HG03378 (cell line): Measurements from ENCODE around the gene ZNF862.
A peak's percentile ranks its signal among the peaks of the same experiment; 100 is the strongest.
"Not testable (repeated sequence)": the region's sequence is repeated elsewhere in the genome, so short reads cannot be mapped to it uniquely, and the experiment has no call there.

Source experiments
- ATAC-seq: cut with Tn5 transposase; IDR thresholded peaks from one replicate; pipeline ENCODE4 v1.9.1; 2021; ENCODE audit warnings: mild to moderate bottlenecking, moderate library complexity; ENCODE audit not compliant: unreplicated experiment

Gene ZNF862

DNA sequence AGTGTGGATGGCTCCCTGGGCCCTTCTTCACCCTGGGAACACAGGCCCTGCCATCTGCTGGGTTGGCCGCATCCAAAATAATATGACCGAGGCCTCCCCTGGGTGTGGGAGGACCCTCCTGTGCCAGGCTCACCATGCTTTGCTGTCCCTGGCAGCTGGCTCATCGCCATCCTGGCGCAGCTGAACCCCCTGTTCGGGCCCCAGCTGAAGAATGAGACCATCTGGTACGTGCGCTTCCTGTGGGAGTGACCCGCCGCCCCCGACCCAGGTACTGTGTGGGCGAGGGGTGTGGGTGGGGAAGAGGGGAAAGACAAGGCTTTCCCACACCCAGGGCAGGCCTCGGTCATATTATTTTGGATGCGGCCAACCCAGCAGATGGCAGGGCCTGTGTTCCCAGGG lies 40.3 kb downstream of the ZNF862 start:
- no peak for ATAC-seq

DNA sequence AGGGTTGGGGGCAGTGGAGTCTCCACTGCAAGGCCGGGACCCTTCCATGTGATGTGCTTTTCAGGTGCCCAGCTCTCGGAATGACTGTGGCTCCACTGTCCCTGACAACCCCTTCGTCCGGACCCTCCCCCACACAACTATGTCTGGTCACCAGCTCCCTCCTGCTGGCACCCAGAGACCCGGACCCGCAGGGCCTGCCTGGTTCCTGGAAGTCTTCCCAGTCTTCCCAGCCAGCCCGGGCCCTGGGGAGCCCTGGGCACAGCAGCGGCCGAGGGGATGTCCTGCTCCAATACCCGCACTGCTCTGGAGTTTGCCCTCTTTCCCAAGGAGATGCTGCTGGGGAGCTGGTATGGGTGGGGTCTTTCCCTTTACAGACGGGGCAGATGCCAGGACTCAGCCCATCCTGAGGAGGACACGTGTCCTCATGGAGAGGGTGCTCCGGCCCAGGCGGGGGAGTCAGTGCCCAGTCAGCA lies 41.1 kb downstream of the ZNF862 start:
- ATAC-seq, result no peak

DNA sequence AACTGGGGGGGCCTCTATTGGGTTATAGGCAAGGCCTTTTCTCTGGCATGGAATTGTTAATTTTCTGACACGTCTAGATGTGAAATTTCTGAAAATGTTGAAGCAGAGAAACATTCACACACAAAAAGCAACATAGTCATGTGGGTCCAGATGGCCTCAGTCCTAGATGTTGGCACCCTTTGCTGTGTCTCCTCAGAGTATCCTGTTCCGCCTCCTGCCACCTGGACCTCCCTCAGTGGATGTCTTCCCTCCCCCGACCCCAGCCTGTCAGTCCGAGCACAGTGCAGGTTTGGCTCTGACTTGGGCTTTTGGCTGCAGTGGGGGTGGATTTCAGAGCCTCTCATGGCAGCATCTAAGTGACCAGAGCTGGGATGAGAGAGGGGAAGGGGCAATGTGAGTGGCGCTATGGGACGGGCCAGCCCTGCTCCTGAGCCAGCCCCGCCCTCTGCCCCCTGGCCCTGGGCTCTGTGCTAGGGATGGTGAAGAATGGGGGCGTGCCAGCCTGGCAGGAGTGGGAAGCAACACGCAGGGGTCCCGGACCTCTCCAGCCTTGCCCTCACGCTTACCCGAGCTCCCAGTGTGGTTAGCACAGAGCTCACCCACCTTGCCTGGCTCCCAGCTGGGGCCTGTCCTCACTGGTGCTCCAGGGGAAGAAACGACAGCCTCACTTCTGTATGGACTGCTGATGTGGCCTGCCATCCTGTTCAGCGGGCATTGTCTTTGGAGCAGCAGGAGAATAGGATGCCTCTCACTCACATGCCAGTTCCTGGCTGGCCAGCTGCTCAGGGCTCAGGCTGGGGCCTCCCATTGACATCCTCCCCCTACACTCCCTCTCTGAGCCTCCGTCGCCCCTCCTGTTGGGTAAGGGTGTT lies 41.8 kb downstream of the ZNF862 start:
- ATAC-seq, result no peak

DNA sequence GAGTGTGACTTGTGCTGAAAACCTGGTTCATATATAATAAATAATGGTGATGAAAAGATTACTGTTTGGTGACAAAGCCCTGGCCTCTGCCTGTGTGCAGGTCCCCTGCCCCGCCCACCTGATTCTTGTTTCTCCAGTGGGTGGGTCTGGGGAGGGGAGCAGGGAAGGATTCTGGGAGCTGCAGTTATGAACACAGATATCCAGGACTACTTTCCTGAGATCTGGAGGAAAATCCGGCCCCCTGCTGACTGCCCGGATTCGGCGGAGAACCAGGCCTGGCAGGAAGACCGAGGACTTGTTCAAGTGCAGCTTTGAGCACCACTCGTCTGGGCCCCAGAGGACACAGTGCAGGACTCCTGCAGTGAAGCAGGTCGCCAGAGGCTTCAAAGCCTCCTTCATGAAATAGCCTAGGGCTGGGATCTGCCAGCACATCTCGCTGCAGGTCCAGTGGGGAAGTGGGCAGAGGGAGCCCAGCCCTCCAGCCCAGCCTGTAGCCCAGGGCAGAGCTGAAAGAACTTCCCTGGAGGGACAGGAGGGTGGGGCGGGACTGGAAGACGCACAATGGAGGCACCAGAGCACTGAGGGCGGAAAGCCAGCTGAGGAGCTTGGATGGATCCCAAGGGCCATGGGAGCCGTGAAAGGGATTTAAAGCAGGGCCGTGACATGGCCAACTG lies 42.6 kb downstream of the ZNF862 start:
- ATAC-seq, result no peak

DNA sequence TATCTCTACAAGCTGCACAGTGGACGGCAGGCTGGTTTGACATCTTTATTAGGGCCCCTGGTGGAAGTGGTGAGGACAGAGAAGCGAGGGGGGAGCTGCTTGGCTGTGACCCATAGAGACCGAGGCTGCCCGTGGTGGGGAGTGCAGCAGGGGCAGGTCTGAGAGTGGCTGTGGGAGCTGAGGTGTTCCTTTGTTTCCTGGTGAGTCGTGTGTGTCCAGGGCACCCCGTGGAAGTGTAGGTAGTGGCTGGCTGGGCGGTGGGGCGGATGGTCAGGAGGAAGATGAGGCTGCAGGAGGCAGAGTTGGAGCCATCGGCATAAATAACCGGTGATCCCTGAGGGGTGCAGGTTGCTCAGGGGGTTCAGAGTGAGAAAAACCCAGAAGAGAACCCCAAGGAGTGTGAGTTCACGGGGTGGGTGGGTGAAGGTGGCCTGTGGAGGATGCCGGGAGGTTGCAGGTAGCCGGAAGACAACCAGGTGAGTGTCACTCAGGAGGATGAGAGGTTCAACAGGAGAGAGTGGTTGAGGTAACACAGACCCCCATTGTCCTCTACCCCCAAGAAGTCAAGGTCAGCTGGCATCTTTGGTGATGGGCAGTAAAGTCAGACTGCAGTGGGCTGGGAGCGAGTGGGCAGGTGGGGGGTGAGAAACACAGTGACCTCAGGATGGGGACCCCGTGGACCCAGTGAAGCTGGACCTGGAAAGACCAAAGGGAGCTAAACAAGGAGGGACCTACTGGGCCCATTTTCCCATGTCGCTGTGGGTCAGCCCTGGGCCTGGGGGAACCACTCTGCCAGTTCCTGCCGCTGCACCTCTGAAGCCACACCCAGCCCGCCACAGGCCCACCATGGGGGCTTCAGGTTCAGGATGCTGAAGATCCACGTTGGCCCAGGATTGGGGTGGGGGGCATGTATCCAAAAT lies 43.4 kb downstream of the ZNF862 start:
- ATAC-seq, result no peak

DNA sequence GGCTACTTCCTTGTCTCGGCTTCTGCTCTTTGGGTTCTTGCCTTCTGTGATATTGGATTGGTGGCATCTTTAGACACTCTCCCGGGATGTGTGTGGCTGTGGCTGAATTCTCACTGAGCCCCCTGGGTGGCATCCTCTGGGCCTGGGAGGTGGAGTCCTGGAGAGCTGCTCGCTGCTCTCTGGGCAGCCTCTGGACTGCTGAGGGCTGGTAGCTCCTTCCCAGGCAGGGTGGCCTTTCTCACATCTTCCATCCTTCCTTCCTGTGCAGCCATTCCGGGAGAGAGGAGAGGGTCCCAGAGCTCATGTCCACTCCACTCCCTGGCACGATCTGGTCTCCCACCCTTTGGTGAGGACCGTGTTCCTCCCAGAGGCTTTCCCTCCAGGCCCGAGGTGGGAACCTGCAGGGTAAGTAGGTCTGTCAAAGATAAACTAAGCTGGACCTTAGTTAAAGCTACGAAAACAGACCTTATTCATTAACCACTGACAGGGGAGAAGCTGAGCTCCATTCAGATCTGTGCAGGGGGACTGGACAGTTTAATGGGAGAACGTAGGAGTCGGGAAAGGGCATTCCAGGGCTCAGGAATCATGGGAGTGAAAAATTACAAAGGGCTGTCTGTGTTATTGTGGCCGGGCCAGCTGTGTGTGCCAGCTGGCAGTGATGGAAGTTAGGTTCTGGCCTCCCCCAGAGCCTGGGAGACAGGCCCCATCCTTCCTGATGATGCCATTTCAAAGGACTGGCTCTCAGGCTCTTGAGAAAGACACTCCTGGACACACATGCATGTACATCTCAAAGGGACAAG lies 44.3 kb downstream of the ZNF862 start:
- ATAC-seq, result no peak

DNA sequence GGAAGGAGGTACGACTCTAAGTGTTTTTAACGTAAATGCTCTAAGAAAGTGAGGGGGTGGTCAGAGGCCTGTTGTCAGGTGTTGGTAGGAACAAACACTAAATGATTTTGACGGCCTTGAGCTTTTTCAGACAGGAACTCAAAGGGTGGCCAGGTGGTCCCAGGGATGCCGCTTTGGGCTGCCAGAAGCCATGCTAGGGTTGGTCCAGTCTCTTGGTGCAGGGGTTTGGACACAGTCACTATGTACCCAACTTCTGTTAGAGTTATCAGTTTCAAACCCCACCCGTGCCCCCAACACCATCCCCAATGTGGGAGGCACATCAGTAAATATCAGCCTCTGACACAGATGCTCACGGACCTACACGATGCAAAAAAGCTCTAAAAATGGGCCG lies 44.9 kb downstream of the ZNF862 start:
- no peak for ATAC-seq

DNA sequence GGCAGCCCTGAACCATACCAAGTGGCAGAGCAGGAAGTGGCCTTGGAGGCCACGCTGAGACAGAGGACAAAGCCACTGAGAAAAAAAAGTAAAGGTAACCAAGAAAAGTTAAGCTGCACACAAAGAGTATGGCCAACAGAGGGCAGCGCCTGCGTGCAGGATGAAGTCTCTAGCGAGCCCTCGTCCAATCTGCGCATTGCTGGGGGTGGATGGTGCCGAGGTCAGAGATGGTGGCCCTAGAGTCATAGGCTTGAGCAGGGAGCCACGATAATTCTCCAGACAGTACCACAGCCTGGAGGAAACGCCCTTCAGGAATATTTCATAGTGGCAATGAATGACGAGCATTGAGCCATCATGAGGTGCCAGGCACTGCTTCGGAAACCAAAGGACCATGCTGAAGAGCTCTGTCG lies 45.3 kb downstream of the ZNF862 start:
- peak; percentile 75 for ATAC-seq

DNA sequence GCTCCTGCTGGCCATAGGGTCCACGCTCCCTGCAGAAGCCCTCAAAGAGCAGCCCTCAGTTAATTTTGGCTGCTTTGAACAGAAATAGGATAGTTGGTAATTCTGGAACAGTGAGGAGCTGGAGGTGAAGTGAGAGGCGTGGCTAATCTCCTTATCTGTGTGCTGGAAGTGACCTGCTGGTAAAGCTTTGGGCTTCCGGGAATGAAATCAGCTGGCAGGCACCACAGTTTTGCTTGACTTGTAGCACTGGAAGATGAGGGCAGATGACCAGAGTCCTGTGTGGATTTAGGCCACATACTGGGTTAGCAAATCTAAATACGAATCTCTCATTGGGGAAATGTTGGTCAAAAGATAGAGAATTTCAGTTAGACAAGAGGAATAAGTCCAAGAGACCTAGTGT lies 45.8 kb downstream of the ZNF862 start:
- no peak for ATAC-seq

DNA sequence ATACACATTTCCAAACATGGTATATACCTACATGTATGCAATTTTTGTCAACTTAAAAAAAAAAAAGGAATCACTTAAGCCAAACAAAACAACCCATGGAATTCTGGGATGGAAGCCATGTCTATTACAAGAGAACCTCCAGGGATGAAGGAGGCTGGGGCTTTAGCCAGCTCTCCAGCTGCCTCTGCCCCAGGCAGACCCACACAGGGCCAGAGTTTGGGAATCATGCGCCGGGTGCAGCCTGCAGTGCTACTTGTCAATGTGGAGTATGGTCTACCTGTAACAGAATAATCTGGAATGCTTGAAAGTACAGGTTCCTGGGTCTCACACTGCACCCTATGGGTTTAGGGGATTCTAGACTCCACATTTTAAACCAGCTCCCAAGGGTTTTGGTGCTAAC lies 46.4 kb downstream of the ZNF862 start:
- no peak for ATAC-seq

DNA sequence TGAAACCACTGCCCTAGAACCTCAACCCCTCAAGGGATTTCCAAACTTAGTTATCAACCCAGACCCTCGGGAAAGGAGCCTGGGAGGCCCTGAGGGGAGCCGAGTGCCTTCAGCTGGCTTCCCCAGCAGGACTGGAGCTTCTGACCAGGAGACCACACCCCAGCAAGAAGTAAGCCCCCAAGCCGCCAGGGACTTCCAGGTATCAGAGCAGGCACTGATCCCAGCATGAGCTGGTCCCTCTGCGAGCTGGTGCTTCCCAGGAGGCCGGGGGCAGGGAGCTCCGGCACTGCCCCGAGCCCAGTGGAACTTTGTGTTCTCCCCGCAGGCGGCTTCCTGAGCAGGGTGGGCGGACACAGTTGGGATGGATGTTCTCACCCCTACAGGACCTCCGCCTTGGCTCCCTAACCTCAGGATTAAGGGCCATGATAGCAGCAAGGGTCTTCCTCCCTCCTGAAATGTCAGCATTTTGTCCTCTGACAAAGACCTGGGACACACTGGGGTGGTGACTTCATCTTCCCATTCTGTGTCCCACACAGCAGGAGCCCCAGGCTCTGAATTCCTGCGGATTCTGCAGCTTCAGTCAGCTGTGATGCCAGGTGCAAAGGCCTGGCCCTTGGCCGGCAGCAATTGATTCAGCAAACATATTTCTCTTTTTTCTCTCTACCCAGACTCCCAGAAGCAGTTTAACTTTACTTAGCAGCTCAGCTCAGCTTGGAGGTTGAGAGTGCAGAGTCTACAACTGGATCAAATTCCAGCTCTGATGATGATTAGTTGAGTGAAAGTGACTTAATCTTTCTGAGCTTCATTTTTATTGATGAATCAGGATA lies 47.2 kb downstream of the ZNF862 start:
- no peak for ATAC-seq

DNA sequence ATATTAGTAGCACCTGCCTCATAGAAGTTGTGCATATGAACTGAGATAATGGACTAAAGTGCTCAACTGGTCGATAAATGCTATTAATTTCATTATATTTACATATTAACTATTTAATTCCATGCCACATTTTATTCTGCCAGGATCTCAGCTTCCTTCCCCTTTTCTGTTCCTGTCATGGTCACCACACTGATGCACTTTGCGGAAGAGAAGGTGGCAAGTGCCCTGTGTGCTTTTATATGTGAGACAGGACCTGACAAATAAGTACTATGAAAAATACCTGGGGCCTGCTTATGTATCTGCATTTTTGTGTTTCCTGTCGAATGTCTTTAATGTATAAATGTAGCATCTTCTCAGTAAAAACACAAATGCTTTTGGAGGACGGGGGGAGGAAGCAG lies 47.8 kb downstream of the ZNF862 start:
- no peak for ATAC-seq

DNA sequence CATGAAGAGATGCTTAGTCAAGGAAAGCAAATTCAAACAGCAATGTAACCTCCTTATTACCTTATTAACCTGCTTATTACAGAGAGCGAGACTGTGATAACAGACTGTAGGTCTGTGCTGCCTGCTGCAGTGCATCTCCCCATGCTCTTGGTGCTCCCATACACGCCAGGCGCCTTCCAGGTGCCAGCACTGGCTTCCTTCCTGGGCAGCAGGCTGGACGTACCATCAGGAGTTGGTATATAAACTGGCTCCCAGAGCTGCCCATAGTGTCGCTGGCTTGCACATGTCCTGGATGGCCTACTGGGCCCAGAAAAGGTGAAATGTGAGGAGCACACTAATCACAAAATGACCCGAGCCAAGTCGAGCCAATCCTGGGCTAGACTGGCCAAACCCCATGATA lies 49.1 kb downstream of the ZNF862 start:
- no peak for ATAC-seq

DNA sequence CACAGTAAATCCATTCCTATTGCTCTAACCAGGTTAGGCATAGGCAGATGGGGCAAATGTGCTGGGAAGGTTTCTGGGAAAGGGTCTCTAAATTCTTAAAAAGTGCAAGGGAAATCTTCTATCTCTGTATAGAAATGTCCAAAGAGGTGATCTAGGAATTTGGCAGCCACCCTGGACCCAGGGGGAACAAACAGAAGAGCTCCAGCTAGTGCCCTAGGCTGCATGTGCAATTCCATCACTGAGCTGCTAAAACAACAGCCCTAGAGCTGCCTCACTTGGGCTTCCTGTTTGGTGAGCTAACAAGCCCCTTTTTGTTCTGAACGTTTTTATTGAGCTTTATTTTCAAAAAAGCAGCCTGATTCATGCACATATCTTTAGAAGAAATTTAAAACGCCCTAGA lies 52.5 kb downstream of the ZNF862 start:
- ATAC-seq, result not testable (repeated sequence)

DNA sequence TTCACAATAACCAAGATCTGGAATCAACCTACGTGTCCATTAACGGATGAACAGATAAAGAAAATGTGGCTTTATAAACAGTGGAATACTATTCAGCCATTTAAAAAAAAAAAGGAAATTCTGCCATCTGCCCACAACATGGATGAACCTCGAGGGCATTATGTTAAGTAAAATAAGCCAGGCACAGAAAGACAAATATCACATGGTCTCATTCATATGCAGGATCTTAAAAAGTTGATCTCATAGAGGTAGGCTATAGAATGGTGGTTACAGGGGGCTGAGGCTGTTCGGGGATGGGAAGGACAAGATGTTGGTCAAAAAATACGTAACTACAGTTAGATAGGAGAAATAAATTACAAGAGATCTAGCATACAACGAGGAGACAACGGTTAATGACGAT lies 56.8 kb downstream of the ZNF862 start:
- not testable (repeated sequence) for ATAC-seq

DNA sequence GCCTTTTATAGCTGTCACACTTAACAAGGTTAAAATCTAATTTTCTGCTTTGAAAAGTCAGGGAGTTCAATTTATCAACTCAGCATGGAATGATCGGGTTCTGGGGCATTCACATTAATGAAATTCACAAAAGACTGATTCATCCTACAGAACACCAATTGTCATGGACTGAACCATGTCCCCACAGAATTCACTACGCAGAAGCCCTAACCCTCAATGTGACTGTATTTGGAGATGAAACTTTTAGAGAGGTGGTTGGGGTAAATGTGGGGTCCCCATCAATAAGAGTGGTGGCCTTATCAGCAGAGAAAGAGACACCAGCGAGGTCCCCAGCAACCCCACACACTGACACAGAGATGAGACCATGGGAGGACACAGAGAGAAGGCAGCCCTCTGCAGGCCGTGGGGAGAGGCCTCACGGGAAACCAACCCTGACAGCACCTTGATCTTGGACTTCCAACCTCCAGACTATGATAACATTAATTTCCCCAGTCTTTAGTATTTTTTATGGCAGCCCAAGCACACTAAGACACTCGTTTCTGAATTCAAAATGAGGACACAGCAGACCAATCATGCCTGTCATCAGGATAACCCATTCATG lies 69.7 kb downstream of the ZNF862 start:
- ATAC-seq, result not testable (repeated sequence)

DNA sequence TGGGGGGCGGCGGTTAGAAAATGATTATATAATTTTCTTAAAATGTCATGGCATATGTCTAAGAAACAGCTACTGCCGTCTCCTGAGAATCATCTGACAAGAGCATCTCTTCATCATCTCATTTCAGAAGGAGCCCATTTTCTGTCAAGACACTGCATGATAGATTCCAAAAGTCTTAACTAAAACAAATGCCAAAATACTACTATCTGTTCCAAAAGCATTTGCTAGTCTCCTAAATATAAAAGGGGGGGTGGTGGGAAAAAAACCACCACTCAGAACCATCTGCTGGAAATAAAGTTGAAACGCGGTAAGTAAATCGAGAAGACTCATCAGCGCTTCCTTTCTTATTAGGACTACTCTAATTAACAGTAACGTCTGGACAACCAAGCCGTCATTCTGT lies 72.0 kb downstream of the ZNF862 start:
- not testable (repeated sequence) for ATAC-seq

DNA sequence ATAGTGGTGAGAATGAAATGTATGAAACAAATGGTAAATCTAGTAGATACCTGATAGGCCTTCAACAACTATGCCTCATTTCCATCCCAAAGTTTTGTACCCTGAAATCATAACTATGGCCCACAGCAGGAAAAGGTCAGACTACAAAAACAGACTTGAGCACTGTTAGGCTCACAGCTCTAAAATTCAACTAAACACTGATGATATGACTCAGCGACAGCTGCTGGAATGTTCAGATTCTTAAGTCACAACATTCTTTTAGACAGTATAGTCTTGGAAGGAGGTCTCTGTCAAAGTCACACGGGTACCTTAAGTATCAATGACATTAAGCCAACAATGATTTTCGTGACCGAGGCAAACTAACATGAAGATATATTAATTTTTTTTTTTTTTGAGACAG lies 74.0 kb downstream of the ZNF862 start:
- ATAC-seq, result not testable (repeated sequence)
